Esophagus muscularis mucosa (tissue), 3 donors: ENCODE measurements around the gene FBXW2.

ENCODE experiments used
- POLR2A ChIP-seq: fragments of 450-650 bp; IDR thresholded peaks from one replicate; pipeline ENCODE4 v1.6.1; 2017; ENCODE audit warnings: antibody characterized with exemption, moderate library complexity, mild to moderate bottlenecking, low read depth
- POLR2AphosphoS5 ChIP-seq, 2 donors: sonication (generic); formaldehyde crosslinking; IDR thresholded peaks; one replicate each; pipeline ENCODE4 v1.6.1; 2017; ENCODE audit warnings: antibody characterized with exemption in 2 of 2
- TF ChIP-seq, protein P1 (sequence below), 3 experiments: fragments of 200-600 bp in 2 of 3; fragments of 450-650 bp in 1 of 3; sonication (generic) in 2 of 3; IDR thresholded peaks; one replicate each; pipeline ENCODE4 v1.5.1; 2017 to 2019; ENCODE audit warnings: antibody characterized with exemption in 3 of 3, mild to moderate bottlenecking in 2 of 3, moderate library complexity in 1 of 3

DNA sequence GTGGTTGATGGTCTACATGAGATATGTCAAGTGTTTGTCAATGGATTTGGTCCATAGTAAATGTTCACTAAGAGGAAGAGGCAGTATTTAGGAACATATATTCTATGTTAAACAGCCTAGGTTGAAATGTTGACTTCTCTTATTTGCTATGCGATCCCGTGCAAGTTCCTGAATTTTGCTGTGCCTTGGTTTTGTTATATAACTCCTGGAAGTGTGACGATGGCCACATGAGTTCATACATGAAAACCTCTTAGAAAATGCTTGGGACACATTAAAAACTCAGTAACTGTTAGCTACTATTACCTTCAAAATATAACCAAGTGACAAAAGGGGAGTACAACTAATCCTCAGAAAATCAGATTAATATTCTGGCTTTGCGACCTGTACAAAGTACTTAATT is 21.9 kb upstream of the FBXW2 start:
- TF ChIP-seq, protein P1, sequence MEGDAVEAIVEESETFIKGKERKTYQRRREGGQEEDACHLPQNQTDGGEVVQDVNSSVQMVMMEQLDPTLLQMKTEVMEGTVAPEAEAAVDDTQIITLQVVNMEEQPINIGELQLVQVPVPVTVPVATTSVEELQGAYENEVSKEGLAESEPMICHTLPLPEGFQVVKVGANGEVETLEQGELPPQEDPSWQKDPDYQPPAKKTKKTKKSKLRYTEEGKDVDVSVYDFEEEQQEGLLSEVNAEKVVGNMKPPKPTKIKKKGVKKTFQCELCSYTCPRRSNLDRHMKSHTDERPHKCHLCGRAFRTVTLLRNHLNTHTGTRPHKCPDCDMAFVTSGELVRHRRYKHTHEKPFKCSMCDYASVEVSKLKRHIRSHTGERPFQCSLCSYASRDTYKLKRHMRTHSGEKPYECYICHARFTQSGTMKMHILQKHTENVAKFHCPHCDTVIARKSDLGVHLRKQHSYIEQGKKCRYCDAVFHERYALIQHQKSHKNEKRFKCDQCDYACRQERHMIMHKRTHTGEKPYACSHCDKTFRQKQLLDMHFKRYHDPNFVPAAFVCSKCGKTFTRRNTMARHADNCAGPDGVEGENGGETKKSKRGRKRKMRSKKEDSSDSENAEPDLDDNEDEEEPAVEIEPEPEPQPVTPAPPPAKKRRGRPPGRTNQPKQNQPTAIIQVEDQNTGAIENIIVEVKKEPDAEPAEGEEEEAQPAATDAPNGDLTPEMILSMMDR (IDR thresholded peaks at IDR 0.05), result no peak
- TF ChIP-seq POLR2A, result no peak
- TF ChIP-seq POLR2AphosphoS5 (IDR thresholded peaks at IDR 0.05), result no peak
